MCF 10A (cell line): ENCODE data around the gene AIMP2. TPM values are rescaled to one million over a fixed set of nuclear protein-coding genes. Genes with fewer than 3 reads are reported as not detected.
"Not testable (repeated sequence)": the region's sequence is repeated elsewhere in the genome, so short reads cannot be mapped to it uniquely, and the experiment has no call there.

Source experiments
- BruUV-seq: library from RNA; stranded (reverse); fragments of 400-500 nt; replicated peaks from 2 replicates; lab custom pipeline; 2021; lab: Mats Ljungman, UMichigan
- CTCF ChIA-PET: fragments of 300-600 bp; sonication (Branson Sonifier 250); formaldehyde crosslinking; extraction: SDS; loops from one replicate; lab custom pipeline; 2021; ENCODE audit warnings: antibody characterized with exemption, inconsistent platforms; lab: Yijun Ruan, JAX
- POLR2A ChIA-PET: fragments of 300-600, 350-650 bp; sonication (Branson Sonifier 250); formaldehyde crosslinking; extraction: SDS; loops from one replicate; lab custom pipeline; 2020; ENCODE audit warnings: antibody characterized with exemption, inconsistent platforms; lab: Yijun Ruan, JAX
- DNase-seq: peaks from one replicate; pipeline ENCODE4 v3.0.0-alpha.2; 2018; ENCODE audit not compliant: unreplicated experiment
- H3K27ac Mint-ChIP-seq: one replicate; pipeline ENCODE4 v1.8.0; 2022; ENCODE audit warnings: mild to moderate bottlenecking, low read depth, mixed read lengths; ENCODE audit not compliant: unreplicated experiment
- H3K27me3 Mint-ChIP-seq: one replicate; pipeline ENCODE4 v1.8.0; 2022; ENCODE audit warnings: mixed read lengths; ENCODE audit not compliant: insufficient read depth, unreplicated experiment
- H3K36me3 Mint-ChIP-seq: one replicate; pipeline ENCODE4 v1.8.0; 2022; ENCODE audit warnings: mild to moderate bottlenecking, moderate library complexity, mixed read lengths; ENCODE audit not compliant: insufficient read depth, unreplicated experiment
- H3K4me1 Mint-ChIP-seq: one replicate; pipeline ENCODE4 v1.8.0; 2022; ENCODE audit warnings: mixed read lengths; ENCODE audit not compliant: insufficient read depth, unreplicated experiment
- H3K4me3 Mint-ChIP-seq: one replicate; pipeline ENCODE4 v1.8.0; 2022; ENCODE audit warnings: mild to moderate bottlenecking, moderate library complexity, mixed read lengths; ENCODE audit not compliant: unreplicated experiment
- H3K9me3 Mint-ChIP-seq: one replicate; pipeline ENCODE4 v1.8.0; 2022; ENCODE audit warnings: mixed read lengths; ENCODE audit not compliant: unreplicated experiment
- intact Hi-C: fragments of 100-400 bp; cut with micrococcal nuclease; formaldehyde crosslinking; loops from 2 replicates; pipeline ENCODE4 v1.14.1; 2022
- total RNA-seq: library from RNA; stranded (reverse); gene quantifications from 2 replicates; pipeline ENCODE4 v1.2.3, GENCODE V29; 2022
- TF ChIP-seq, protein P1 (sequence below): fragments of 200-600 bp; IDR thresholded peaks from one replicate; pipeline ENCODE4 v1.8.0; 2022; ENCODE audit warnings: antibody characterized with exemption, mild to moderate bottlenecking; ENCODE audit not compliant: unreplicated experiment

AIMP2 gene
- total RNA-seq, 1 experiment from 2014 or later, result 113 TPM

DNA sequence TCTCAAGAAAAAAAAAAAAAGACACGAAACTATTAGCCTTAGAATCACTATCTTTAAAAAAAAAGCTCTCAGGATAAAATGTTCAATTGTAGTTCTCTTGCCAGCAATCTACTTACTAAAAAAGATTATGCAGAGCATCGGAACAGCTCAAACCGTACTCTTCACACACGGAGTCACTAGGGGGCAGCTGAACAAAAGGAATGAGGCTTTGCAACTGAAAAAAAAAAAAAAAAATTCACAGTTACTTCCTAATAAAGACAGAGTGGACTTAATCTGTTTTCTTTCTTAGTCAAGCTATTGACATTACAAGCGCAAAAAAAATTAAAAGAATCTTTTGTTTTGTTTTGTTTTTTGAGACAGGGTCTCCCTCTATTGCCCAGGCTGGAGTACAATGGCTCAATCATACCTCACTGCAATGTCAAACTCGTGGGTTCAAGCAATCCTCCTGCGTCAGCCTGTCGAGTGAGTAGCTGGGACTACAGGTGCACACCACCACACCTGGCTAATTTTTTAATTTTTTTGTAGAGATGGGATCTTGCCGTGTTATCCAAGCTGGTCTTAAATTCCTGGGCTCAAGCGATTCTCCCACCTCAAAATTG lies 11.8 kb upstream of the AIMP2 start:
- TF ChIP-seq, protein P1, sequence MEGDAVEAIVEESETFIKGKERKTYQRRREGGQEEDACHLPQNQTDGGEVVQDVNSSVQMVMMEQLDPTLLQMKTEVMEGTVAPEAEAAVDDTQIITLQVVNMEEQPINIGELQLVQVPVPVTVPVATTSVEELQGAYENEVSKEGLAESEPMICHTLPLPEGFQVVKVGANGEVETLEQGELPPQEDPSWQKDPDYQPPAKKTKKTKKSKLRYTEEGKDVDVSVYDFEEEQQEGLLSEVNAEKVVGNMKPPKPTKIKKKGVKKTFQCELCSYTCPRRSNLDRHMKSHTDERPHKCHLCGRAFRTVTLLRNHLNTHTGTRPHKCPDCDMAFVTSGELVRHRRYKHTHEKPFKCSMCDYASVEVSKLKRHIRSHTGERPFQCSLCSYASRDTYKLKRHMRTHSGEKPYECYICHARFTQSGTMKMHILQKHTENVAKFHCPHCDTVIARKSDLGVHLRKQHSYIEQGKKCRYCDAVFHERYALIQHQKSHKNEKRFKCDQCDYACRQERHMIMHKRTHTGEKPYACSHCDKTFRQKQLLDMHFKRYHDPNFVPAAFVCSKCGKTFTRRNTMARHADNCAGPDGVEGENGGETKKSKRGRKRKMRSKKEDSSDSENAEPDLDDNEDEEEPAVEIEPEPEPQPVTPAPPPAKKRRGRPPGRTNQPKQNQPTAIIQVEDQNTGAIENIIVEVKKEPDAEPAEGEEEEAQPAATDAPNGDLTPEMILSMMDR, result peak; percentile 51
- peak; percentile 62 for DNase-seq
- no peaks in the 10 kb centered on the region for H3K9me3 Mint-ChIP-seq
- peaks cover 11% of the 10 kb centered on the region for H3K4me1 Mint-ChIP-seq
- no TSS peak for BruUV-seq
- no peak overlapping the region for H3K4me3 Mint-ChIP-seq
- CTCF ChIA-PET, result interaction anchor here (0.6 to 2.6 kb wide), 17 partner anchors 9 to 1414 kb away, joined by 3 to 20 read pairs (median 4); no protein-coding TSS in a partner anchor
- POLR2A ChIA-PET, result interaction anchor here (0.9 to 3.3 kb wide), 4 partner anchors 10 to 109 kb away, joined by 3 to 38 read pairs (median 7); partner anchors contain the start of genes AIMP2 and PMS2
- no peak overlapping the region for H3K27ac Mint-ChIP-seq
- no peaks in the 10 kb centered on the region for H3K27me3 Mint-ChIP-seq
- intact Hi-C loops, result loop anchor here (1.0 to 10.0 kb wide), 4 partner anchors 109 to 437 kb away; no protein-coding TSS in a partner anchor
- H3K36me3 Mint-ChIP-seq, result peaks cover 98% of the 10 kb centered on the region

DNA sequence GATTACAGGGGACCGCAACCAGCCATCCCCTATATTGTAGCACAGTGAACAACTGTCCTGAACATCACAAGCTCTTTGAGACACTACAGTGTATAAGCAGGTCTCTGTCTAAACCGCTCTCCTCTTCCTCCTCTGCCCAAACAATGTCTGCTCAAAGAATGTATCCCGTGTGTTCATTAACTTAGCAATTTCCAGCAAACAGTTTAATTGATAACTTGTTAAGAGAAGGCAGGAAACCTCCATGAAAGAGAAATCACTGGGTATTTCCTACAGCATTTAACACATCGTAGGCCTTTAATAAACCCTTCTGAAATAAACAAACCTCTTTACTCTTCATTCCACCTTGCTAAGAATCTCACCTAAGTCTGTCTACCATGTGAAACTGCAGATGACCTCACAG lies 1.7 kb upstream of the AIMP2 start:
- Mint-ChIP-seq H3K27me3 (no peaks in the 10 kb centered on the region), H3K36me3 (peaks cover 38% of the 10 kb centered on the region), H3K9me3 (no peaks in the 10 kb centered on the region), H3K4me3 (peak overlapping the region; percentile 83), H3K27ac (no peak overlapping the region), H3K4me1 (peaks cover 26% of the 10 kb centered on the region)
- TF ChIP-seq, protein P1, result no peak
- CTCF ChIA-PET, result interaction anchor here (0.7 to 2.5 kb wide), 3 partner anchors 10 to 481 kb away, joined by 3 to 9 read pairs (median 3); no protein-coding TSS in a partner anchor
- intact Hi-C loops, result no loop called here
- POLR2A ChIA-PET, result interaction anchor here (1.2 to 4.7 kb wide), 3 partner anchors 11 to 99 kb away, joined by 4 to 38 read pairs (median 6); no protein-coding TSS in a partner anchor
- BruUV-seq, result no TSS peak
- DNase-seq, result no peak

DNA sequence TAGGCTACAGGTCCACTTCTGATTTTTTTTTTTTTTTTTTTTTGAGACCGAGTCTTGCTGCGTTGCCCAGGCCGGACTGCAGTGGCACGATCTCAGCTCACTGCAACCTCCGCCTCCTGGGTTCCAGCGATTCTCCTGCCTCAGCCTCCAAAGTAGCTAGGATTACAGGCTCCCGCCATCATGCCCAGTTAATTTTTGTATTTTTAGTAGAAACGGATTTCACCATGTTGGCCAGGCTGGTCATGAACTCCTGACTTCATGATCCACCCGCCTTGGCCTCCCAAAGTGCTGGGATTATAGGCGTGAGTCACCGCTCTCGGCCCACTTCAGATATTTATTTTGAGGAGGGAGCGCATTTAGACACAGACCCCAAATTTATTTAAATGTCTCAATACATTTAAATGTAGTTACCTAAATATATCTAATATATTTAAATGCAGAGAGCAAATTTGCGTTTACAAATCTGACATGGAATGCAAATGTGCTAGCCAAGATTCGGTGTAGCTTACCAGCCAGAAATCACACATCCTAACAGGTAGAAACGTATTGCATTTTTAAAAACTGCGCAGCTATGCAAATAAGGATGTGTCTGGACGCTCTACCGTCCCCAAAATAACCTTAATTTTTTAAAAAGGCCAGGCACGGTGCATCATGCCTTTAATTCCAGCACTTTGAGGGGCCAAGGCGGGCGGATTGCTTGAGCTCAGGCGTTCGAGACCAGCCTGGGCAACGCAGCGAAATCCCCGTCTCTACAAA lies 1.1 kb upstream of the AIMP2 start:
- H3K27me3 Mint-ChIP-seq, intact Hi-C loops, DNase-seq, H3K9me3 Mint-ChIP-seq, BruUV-seq: not testable (repeated sequence)
- Mint-ChIP-seq H3K4me3 (peak overlapping the region; percentile 83), H3K27ac (peak overlapping the region; percentile 88), H3K36me3 (peaks cover 38% of the 10 kb centered on the region), H3K4me1 (peaks cover 32% of the 10 kb centered on the region)
- CTCF ChIA-PET, result interaction anchor here (0.6 to 2.5 kb wide), 4 partner anchors 9 to 99 kb away, joined by 3 to 9 read pairs (median 4); no protein-coding TSS in a partner anchor
- POLR2A ChIA-PET, result interaction anchor here (0.6 to 4.7 kb wide), 9 partner anchors 12 to 440 kb away, joined by 3 to 38 read pairs (median 4); partner anchors contain the start of gene DAGLB

DNA sequence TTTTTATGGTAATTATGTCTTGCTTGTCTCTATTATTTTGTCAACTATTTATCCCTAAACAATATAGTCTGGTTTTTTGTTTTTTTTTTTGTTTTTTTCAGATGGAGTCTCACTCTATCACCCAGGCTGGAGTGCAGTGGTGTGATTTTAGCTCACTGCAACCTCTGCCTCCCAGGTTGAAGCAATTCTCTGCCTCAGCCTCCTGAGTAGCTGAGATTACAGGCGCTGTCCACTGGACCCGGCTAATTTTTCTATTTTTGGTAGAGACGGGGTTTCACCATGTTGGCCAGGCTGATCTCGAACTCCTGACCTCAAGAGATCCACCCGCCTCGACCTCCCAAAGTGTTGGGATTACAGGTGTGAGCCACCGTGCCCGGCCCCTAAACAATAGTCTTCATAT lies 1.3 kb downstream of the AIMP2 start:
- CTCF ChIA-PET, H3K27me3 Mint-ChIP-seq, H3K9me3 Mint-ChIP-seq, intact Hi-C loops, DNase-seq, BruUV-seq: not testable (repeated sequence)
- POLR2A ChIA-PET, result interaction anchor here (1.0 to 1.2 kb wide), 2 partner anchors 73 to 96 kb away, joined by 3 to 8 read pairs; no protein-coding TSS in a partner anchor
- H3K4me3 Mint-ChIP-seq, result peak overlapping the region; percentile 83
- peaks cover 27% of the 10 kb centered on the region for H3K36me3 Mint-ChIP-seq
- peak overlapping the region; percentile 88 for H3K27ac Mint-ChIP-seq
- H3K4me1 Mint-ChIP-seq, result peaks cover 39% of the 10 kb centered on the region
